ENCODE measurements around the gene DHRS4L2.

DHRS4L2 gene

DNA sequence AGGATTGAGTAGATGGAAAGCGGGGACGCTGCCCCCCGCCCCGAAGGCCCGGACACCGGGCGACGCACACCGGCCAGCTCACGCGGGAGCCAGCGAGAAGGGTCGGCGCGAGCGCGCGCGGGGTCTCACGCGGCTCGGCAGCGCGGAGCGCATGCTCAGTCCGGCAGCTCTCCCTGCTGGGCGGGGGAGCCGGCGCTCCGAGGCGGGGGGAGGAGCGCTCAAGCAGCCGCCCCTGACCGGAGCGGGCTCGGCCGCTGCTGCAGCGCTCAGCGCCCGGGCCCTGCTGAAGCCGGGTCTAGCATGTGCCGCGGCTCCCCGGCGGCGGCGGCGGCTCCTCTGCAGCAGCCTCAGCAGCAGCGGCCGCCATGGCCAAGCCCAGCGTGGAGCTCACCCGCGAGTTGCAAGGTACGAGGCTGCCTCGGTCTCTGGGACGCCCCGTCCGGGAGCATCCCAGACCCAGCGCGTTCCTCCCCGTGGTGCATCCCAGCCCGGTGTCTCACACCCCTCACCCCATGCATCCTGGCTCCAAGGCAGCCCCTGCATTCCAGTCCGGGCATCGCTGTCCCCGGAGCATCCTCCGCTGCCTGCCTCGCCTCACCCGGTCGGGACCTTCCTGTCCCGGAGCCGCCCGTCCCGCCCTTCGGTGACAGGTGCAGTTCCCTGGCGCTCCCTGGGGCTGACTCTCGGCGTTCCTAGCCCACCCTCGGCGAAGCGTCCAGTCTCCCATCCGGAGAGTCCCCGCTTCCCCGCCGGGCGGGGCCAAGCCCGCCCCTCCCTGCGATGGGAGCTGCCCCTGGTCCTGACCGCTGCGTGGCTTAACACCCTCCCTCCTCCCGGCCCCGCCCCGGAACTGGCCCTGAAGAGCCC is 63.3 kb downstream of the DHRS4L2 start, which contains the start of gene CARMIL3:
CARMIL3 (plus strand) TSS at position 221 of the 867 bp plus-strand sequence; CDS start at position 366, 145 bp downstream.
- DNase-seq (ENCODE audit: low read depth in 2 of 3, low spot score in 2 of 3): peak in 2 of 3 experiments; percentile 46 to 48

DNA sequence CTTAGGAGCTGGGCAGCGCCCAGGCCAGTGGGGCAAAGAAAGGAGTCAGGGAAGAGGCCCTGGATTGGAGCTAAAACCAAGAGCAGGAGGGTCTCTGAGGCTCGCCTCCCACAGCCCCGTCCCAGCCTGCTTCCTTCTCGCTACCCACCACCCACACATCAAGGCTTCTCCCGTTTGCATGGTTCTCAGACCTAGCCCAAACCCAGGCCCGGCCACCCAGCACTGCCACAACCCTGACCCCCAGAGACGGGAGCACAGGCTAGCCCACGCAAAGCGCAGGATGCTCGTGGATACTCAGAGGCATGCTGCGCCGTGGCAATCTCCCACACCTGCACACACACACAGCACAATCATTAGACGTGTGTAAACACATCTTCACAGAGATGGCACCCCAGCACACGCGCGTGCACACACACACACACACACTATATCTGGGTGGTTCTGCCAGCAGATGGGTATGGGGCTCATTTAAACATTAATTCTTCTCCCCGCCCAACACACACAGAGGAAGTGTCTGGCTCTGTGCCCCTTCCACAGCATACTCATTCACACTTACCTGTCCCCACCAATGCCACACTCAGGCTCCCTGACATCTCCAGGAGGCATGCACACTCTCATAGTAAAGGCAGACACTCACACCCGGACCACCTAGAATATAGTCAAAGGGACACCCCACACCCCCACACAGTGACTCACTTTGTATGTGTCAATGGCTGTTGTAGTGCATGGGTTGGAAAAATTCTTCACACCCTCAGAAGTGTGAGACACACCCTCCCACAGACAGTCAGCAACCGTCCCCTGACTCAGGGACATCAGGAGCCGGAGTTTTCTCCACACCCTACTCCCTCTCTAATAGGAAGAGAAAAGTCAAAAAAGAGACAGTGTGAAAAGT is 64.2 kb downstream of the DHRS4L2 start:
- DNase-seq (ENCODE audit: low read depth in 2 of 3, low spot score in 2 of 3): peak in 1 of 3 experiments; percentile 52

DNA sequence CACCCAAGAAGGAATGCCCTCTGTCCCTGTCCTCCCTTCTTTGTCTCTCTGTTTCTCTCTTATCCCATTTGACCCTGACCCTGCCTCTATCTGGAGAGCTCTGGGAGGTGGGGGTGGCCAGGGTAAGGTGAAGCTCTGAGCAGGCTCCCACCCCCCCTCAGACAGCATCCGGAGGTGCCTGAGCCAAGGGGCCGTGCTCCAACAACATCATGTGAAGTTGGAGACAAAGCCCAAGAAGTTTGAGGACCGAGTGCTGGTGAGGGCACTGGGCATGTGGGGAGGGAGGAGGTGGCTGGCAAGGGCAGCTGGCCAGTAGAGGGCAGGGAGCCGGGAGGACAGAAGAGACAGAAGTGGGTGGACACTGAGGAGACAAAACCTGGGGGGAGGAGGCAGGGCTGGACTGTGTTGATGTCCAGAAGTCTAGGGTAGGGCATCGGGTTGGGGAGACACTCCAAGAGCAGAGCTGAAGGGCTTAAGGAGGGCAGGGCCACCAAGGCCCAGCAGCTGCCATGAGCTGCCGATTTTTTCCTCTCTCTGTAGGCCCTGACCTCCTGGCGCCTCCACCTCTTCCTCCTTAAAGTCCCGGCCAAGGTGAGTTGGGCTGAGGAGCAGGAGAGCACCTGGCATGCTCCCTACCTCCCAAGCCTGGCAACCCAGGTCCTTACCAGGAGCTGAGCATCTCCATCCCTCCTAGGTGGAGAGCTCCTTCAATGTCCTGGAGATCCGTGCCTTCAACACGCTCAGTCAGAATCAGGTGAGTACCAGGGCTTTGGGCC is 65.0 kb downstream of the DHRS4L2 start:
- DNase-seq (ENCODE audit: low read depth in 2 of 3, low spot score in 2 of 3): no peak

DNA sequence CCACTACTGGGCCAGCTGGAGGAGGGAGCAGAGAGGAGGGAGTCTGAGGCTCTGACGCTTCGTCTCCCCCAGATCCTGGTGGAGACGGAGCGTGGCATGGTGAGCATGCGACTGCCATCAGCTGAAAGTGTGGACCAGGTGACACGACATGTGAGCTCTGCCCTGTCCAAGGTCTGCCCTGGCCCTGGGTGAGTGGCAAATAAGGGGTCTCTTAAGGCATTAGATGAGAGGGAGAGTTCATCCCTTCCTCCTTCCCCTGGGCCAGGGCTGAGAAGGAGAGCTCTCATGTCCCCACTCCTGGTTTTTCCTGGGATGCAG is 65.6 kb downstream of the DHRS4L2 start:
- no peak for DNase-seq (ENCODE audit: low read depth in 2 of 3, low spot score in 2 of 3)

DNA sequence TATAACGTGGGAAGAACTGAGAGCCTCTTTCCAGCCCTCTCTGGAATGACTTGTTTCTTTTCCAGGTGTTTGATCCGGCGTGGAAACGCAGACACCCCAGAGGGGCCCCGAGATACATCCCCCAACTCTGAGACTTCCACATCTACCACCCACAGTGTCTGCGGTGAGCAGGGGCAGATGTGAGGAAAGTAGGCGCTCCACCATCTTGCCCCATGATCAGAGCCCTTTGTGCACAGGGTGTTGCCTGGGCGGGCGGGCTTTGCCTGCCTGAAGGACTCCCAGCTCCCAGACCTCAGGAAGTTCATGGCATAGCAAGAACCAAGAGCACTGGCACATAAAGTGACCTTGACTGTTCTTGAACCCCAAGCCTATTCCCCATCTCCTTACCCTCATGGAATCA is 65.9 kb downstream of the DHRS4L2 start:
- DNase-seq (ENCODE audit: low read depth in 2 of 3, low spot score in 2 of 3): no peak
